NOMO-1 (cell line): Measurements from ENCODE around the gene GPX8.

Experiments used
- DNase-seq, 2 experiments: peaks; one replicate each; lab custom pipeline; 2025; ENCODE audit not compliant: unreplicated experiment in 2 of 2; lab: John Stamatoyannopoulos, UW

Gene GPX8

GRCh38 chr5:55172051-55172899 is 12.3 kb downstream of the GPX8 start:
- peak; percentile 61 to 77 for DNase-seq

- DNase-seq: peak; percentile 37 to 58
Measured at GRCh38 chr5:55172937-55173686, 13.1 kb downstream of the GPX8 start, which contains the start of gene CDC20B. Gene CDC20B (minus strand): TSS chr5:55173177. CDS start chr5:55173000, 177 bp downstream.

GRCh38 chr5:55173687-55174230 is 13.8 kb downstream of the GPX8 start:
- no peak for DNase-seq

GRCh38 chr5:55175781-55176175 is 15.8 kb downstream of the GPX8 start:
- no peak for DNase-seq

- no peak for DNase-seq
Measured at GRCh38 chr5:55176176-55176818, 16.3 kb downstream of the GPX8 start.

- peak in 1 of 2 experiments; percentile 43 for DNase-seq
Measured at GRCh38 chr5:55177078-55177477, 17.1 kb downstream of the GPX8 start.

GRCh38 chr5:55180016-55180415 is 20.0 kb downstream of the GPX8 start:
- no peak for DNase-seq

GRCh38 chr5:55187370-55187769 is 27.4 kb downstream of the GPX8 start:
- DNase-seq: no peak

GRCh38 chr5:55188656-55189540 is 28.9 kb downstream of the GPX8 start:
- no peak for DNase-seq

- DNase-seq: no peak
Measured at GRCh38 chr5:55191165-55191564, 31.2 kb downstream of the GPX8 start.

- DNase-seq: no peak
Measured at GRCh38 chr5:55205001-55205400, 45.0 kb downstream of the GPX8 start.

- DNase-seq: no peak
Measured at GRCh38 chr5:55211184-55211874, 51.4 kb downstream of the GPX8 start.
